MCF 10A (cell line): ENCODE data around the gene RRBP1. TPM values are rescaled to one million over a fixed set of nuclear protein-coding genes. Genes with fewer than 3 reads are reported as not detected.

ENCODE experiments used
- BruUV-seq: library from RNA; stranded (reverse); fragments of 400-500 nt; replicated peaks from 2 replicates; lab custom pipeline; 2021; lab: Mats Ljungman, UMichigan
- CTCF ChIA-PET: fragments of 300-600 bp; sonication (Branson Sonifier 250); formaldehyde crosslinking; extraction: SDS; loops from one replicate; lab custom pipeline; 2021; ENCODE audit warnings: antibody characterized with exemption, inconsistent platforms; lab: Yijun Ruan, JAX
- POLR2A ChIA-PET: fragments of 300-600, 350-650 bp; sonication (Branson Sonifier 250); formaldehyde crosslinking; extraction: SDS; loops from one replicate; lab custom pipeline; 2020; ENCODE audit warnings: antibody characterized with exemption, inconsistent platforms; lab: Yijun Ruan, JAX
- DNase-seq: peaks from one replicate; pipeline ENCODE4 v3.0.0-alpha.2; 2018; ENCODE audit not compliant: unreplicated experiment
- H3K27ac Mint-ChIP-seq: one replicate; pipeline ENCODE4 v1.8.0; 2022; ENCODE audit warnings: mild to moderate bottlenecking, low read depth, mixed read lengths; ENCODE audit not compliant: unreplicated experiment
- H3K27me3 Mint-ChIP-seq: one replicate; pipeline ENCODE4 v1.8.0; 2022; ENCODE audit warnings: mixed read lengths; ENCODE audit not compliant: insufficient read depth, unreplicated experiment
- H3K36me3 Mint-ChIP-seq: one replicate; pipeline ENCODE4 v1.8.0; 2022; ENCODE audit warnings: mild to moderate bottlenecking, moderate library complexity, mixed read lengths; ENCODE audit not compliant: insufficient read depth, unreplicated experiment
- H3K4me1 Mint-ChIP-seq: one replicate; pipeline ENCODE4 v1.8.0; 2022; ENCODE audit warnings: mixed read lengths; ENCODE audit not compliant: insufficient read depth, unreplicated experiment
- H3K4me3 Mint-ChIP-seq: one replicate; pipeline ENCODE4 v1.8.0; 2022; ENCODE audit warnings: mild to moderate bottlenecking, moderate library complexity, mixed read lengths; ENCODE audit not compliant: unreplicated experiment
- H3K9me3 Mint-ChIP-seq: one replicate; pipeline ENCODE4 v1.8.0; 2022; ENCODE audit warnings: mixed read lengths; ENCODE audit not compliant: unreplicated experiment
- CTCF ChIP-seq: fragments of 200-600 bp; IDR thresholded peaks from one replicate; pipeline ENCODE4 v1.8.0; 2022; ENCODE audit warnings: antibody characterized with exemption, mild to moderate bottlenecking; ENCODE audit not compliant: unreplicated experiment
- intact Hi-C: fragments of 100-400 bp; cut with micrococcal nuclease; formaldehyde crosslinking; loops from 2 replicates; pipeline ENCODE4 v1.14.1; 2022
- total RNA-seq: library from RNA; stranded (reverse); gene quantifications from 2 replicates; pipeline ENCODE4 v1.2.3, GENCODE V29; 2022

Gene RRBP1
- total RNA-seq, 1 experiment from 2014 or later: 203 TPM

GRCh38 chr20:17633850-17634500 lies 48.1 kb downstream of the RRBP1 start:
- intact Hi-C loops: no loop called here
- Mint-ChIP-seq H3K9me3 (no peaks in the 10 kb centered on the region), H3K36me3 (peaks cover 55% of the 10 kb centered on the region), H3K27me3 (no peaks in the 10 kb centered on the region), H3K4me1 (no peaks in the 10 kb centered on the region), H3K27ac (no peak overlapping the region), H3K4me3 (no peak overlapping the region)
- ChIA-PET CTCF (interaction anchor here (0.6 to 1.1 kb wide), 4 partner anchors 15 to 563 kb away, joined by 3 read pairs; no protein-coding TSS in a partner anchor), POLR2A (interaction anchor here (0.6 to 1.1 kb wide), 3 partner anchors 21 to 333 kb away, joined by 3 read pairs; no protein-coding TSS in a partner anchor)
- TF ChIP-seq CTCF: no peak
- DNase-seq: no peak
- no TSS peak for BruUV-seq

- no peak overlapping the region for H3K27ac Mint-ChIP-seq
- no peaks in the 10 kb centered on the region for H3K27me3 Mint-ChIP-seq
- intact Hi-C loops: no loop called here
- no TSS peak for BruUV-seq
- H3K36me3 Mint-ChIP-seq: peaks cover 61% of the 10 kb centered on the region
- H3K4me3 Mint-ChIP-seq: no peak overlapping the region
- ChIA-PET POLR2A (interaction anchor here (0.7 to 1.1 kb wide), 2 partner anchors 20 to 334 kb away, joined by 3 read pairs; no protein-coding TSS in a partner anchor), CTCF (interaction anchor here (0.5 to 1.1 kb wide), 4 partner anchors 15 to 566 kb away, joined by 3 read pairs; no protein-coding TSS in a partner anchor)
- no peaks in the 10 kb centered on the region for H3K9me3 Mint-ChIP-seq
- DNase-seq: no peak
- no peak for TF ChIP-seq CTCF
- no peaks in the 10 kb centered on the region for H3K4me1 Mint-ChIP-seq
These were observed 48.7 kb downstream of the RRBP1 start for GRCh38 chr20:17633221-17633849.

GRCh38 chr20:17631576-17632319 lies 50.3 kb downstream of the RRBP1 start:
- H3K9me3 Mint-ChIP-seq: no peaks in the 10 kb centered on the region
- POLR2A ChIA-PET: no interaction called here
- no peak overlapping the region for H3K27ac Mint-ChIP-seq
- no peak for DNase-seq
- no peak overlapping the region for H3K4me3 Mint-ChIP-seq
- H3K4me1 Mint-ChIP-seq: no peaks in the 10 kb centered on the region
- H3K36me3 Mint-ChIP-seq: peaks cover 64% of the 10 kb centered on the region
- no TSS peak for BruUV-seq
- CTCF ChIA-PET: interaction anchor here (0.6 to 3.6 kb wide), 5 partner anchors 14 to 266 kb away, joined by 3 to 15 read pairs (median 5); no protein-coding TSS in a partner anchor
- TF ChIP-seq CTCF: no peak
- intact Hi-C loops: no loop called here
- no peaks in the 10 kb centered on the region for H3K27me3 Mint-ChIP-seq
